GM23338 (cell line): ENCODE results near the gene ZFYVE26. TPM values are rescaled to one million over a fixed set of nuclear protein-coding genes. Genes with fewer than 3 reads are reported as not detected.

Experiments used
- ATAC-seq: fragments of 200-7000 bp; cut with Tn5 transposase; 3 replicates; pipeline ENCODE4 v1.9.1; 2020
- DNase-seq: peaks from one replicate; pipeline ENCODE4 v3.0.0-alpha.2; 2015; ENCODE audit warnings: low spot score
- H2AFZ ChIP-seq: fragments of 200-600 bp; sonication (generic); 2 replicates; pipeline ENCODE4 v1.8.0; 2016; ENCODE audit warnings: antibody characterized with exemption, mild to moderate bottlenecking, moderate library complexity
- H3F3A ChIP-seq: fragments of 200-600 bp; sonication (generic); replicated peaks from 2 replicates; pipeline ENCODE4 v1.8.0; 2017; ENCODE audit warnings: antibody characterized with exemption, mixed run types, low read depth
- H3K27ac ChIP-seq: fragments of 200-600 bp; sonication (generic); 2 replicates; pipeline ENCODE4 v1.6.1; 2016; ENCODE audit warnings: low read depth
- H3K27me3 ChIP-seq: fragments of 200-600 bp; sonication (generic); 2 replicates; pipeline ENCODE4 v1.8.0; 2016; ENCODE audit warnings: mild to moderate bottlenecking, mixed run types, moderate library complexity; ENCODE audit not compliant: insufficient read depth
- H3K36me3 ChIP-seq: fragments of 200-600 bp; sonication (generic); 2 replicates; pipeline ENCODE4 v1.8.0; 2016; ENCODE audit warnings: mild to moderate bottlenecking; ENCODE audit not compliant: insufficient read depth
- H3K4me1 ChIP-seq: fragments of 200-600 bp; sonication (generic); 2 replicates; pipeline ENCODE4 v1.8.0; 2016; ENCODE audit warnings: mild to moderate bottlenecking, moderate library complexity; ENCODE audit not compliant: insufficient read depth
- H3K4me2 ChIP-seq: fragments of 200-600 bp; sonication (generic); 2 replicates; pipeline ENCODE4 v1.7.1; 2017; ENCODE audit warnings: mixed run types
- H3K4me3 ChIP-seq: fragments of 200-600 bp; sonication (generic); 2 replicates; pipeline ENCODE4 v1.6.1; 2016; ENCODE audit warnings: mixed run types
- H3K79me2 ChIP-seq: fragments of 200-600 bp; sonication (generic); replicated peaks from 2 replicates; pipeline ENCODE4 v1.8.0; 2017; ENCODE audit warnings: mild to moderate bottlenecking; ENCODE audit not compliant: insufficient read depth
- H3K9me2 ChIP-seq: fragments of 200-600 bp; sonication (generic); 2 replicates; pipeline ENCODE4 v1.8.0; 2017; ENCODE audit not compliant: insufficient read depth
- H4K20me1 ChIP-seq: fragments of 200-600 bp; sonication (generic); replicated peaks from 2 replicates; pipeline ENCODE4 v1.8.0; 2017; ENCODE audit warnings: mild to moderate bottlenecking; ENCODE audit not compliant: insufficient read depth
- H3K27ac Mint-ChIP-seq: 2 replicates; pipeline ENCODE4 v1.8.0; 2020; ENCODE audit warnings: inconsistent platforms, mild to moderate bottlenecking, moderate library complexity, mixed read lengths
- H3K27me3 Mint-ChIP-seq: 3 replicates; pipeline ENCODE4 v1.8.0; 2022; ENCODE audit warnings: low read depth, mild to moderate bottlenecking, moderate library complexity, mixed read lengths, inconsistent platforms; ENCODE audit not compliant: insufficient read depth, poor library complexity
- H3K36me3 Mint-ChIP-seq: 3 replicates; pipeline ENCODE4 v1.8.0; 2021; ENCODE audit warnings: low read depth, mild to moderate bottlenecking, inconsistent platforms, moderate library complexity, mixed read lengths
- H3K4me1 Mint-ChIP-seq: 3 replicates; pipeline ENCODE4 v1.8.0; 2020; ENCODE audit warnings: mild to moderate bottlenecking, inconsistent platforms, mixed read lengths
- H3K4me3 Mint-ChIP-seq: 3 replicates; pipeline ENCODE4 v1.8.0; 2021; ENCODE audit warnings: moderate library complexity, mild to moderate bottlenecking, inconsistent platforms, mixed read lengths
- H3K9me3 Mint-ChIP-seq: 3 replicates; pipeline ENCODE4 v1.8.0; 2020; ENCODE audit warnings: moderate library complexity, mild to moderate bottlenecking, inconsistent platforms, mixed read lengths
- CREB1 ChIP-seq: fragments of 250-450 bp; sonication (Bioruptor Pico); IDR thresholded peaks from 2 replicates; pipeline ENCODE4 v1.5.0; 2020; ENCODE audit warnings: low read depth, mild to moderate bottlenecking, moderate library complexity
- CTCF ChIP-seq, 2 experiments: fragments of 200-600 bp in 1 of 2; sonication (generic) in 1 of 2; conservative IDR thresholded peaks; 2 replicates each; pipeline versions ENCODE4 v1.5.1 to v1.6.1; 2016 to 2017; ENCODE audit warnings: antibody characterized with exemption in 2 of 2, low read depth in 2 of 2, mild to moderate bottlenecking in 2 of 2, moderate library complexity in 1 of 2
- EZH2 ChIP-seq: fragments of 200-600 bp; sonication (generic); IDR thresholded peaks from one replicate; pipeline ENCODE4 v1.8.0; 2017; ENCODE audit warnings: antibody characterized with exemption, mild to moderate bottlenecking, low read depth; ENCODE audit not compliant: unreplicated experiment
- EZH2phosphoT487 ChIP-seq: fragments of 200-600 bp; sonication (generic); IDR thresholded peaks from one replicate; pipeline ENCODE4 v1.8.1; 2018; ENCODE audit warnings: antibody characterized with exemption; ENCODE audit not compliant: unreplicated experiment
- JUNB ChIP-seq: IDR thresholded peaks from one replicate; pipeline ENCODE4 v1.6.1; 2016; ENCODE audit warnings: antibody characterized with exemption; ENCODE audit not compliant: unreplicated experiment
- NANOG ChIP-seq: IDR thresholded peaks from 2 replicates; pipeline ENCODE4 v1.6.1; 2016; ENCODE audit warnings: antibody characterized with exemption, borderline replicate concordance
- POLR2AphosphoS5 ChIP-seq: IDR thresholded peaks from 2 replicates; pipeline ENCODE4 v1.6.1; 2016; ENCODE audit warnings: antibody characterized with exemption, low read depth
- REST ChIP-seq: IDR thresholded peaks from one replicate; pipeline ENCODE4 v1.6.1; 2018; ENCODE audit warnings: antibody characterized with exemption; ENCODE audit not compliant: unreplicated experiment
- ZNF114 ChIP-seq: fragments of 250-450 bp; sonication (Bioruptor Pico); IDR thresholded peaks from 2 replicates; pipeline ENCODE4 v1.5.0; 2020; ENCODE audit warnings: mild to moderate bottlenecking, moderate library complexity
- ZNF331 ChIP-seq: fragments of 250-450 bp; sonication (Bioruptor Pico); IDR thresholded peaks from 2 replicates; pipeline ENCODE4 v1.5.0; 2020; ENCODE audit warnings: low read depth, mild to moderate bottlenecking, moderate library complexity
- polyA plus RNA-seq: library from polyadenylated mRNA; unstranded; fragments of >200 nt; fragmentation: Nextera tagmentation; extraction: Ambion mirVana; gene quantifications from 2 replicates; pipeline ENCODE4 v1.2.1, GENCODE V29; 2016
- total RNA-seq: library from RNA; depleted of rRNA; stranded (reverse); fragments of >200 nt; shearing (Covaris generic); gene quantifications from 2 replicates; pipeline ENCODE4 v1.2.3, GENCODE V29; 2014
- TF ChIP-seq, protein P1 (sequence below): IDR thresholded peaks from 2 replicates; pipeline ENCODE4 v1.6.1; 2016; ENCODE audit warnings: antibody characterized with exemption

The ZFYVE26 gene
- total and polyA plus RNA-seq, 2 experiments from 2014 or later: 5.6 to 36.0 TPM

GRCh38 chr14:67837011-67837624, 20.7 kb upstream of the ZFYVE26 start:
- Histone ChIP-seq H3F3A (no peaks in the 10 kb centered on the region), H3K9me2 (no peaks in the 10 kb centered on the region), H3K4me1 (no peaks in the 10 kb centered on the region), H4K20me1 (no peaks in the 10 kb centered on the region), H3K4me3 (no peak overlapping the region), H3K36me3 (no peaks in the 10 kb centered on the region), H3K27ac (no peak overlapping the region), H3K79me2 (no peaks in the 10 kb centered on the region), H3K4me2 (no peak overlapping the region), H3K27me3 (no peaks in the 10 kb centered on the region), H2AFZ (no peak overlapping the region)
- no peaks in the 10 kb centered on the region for H3K27me3 Mint-ChIP-seq
- H3K27ac Mint-ChIP-seq: no peak overlapping the region
- H3K36me3 Mint-ChIP-seq: peaks cover 2% of the 10 kb centered on the region; the same call in 2 of the 3 replicates
- TF ChIP-seq ZNF114 (CRISPR knock-in tag) (no peak), CTCF (conservative IDR thresholded peaks at IDR 0.05; ENCODE audit: low read depth in 2 of 2) (peak; percentile 82 to 84), POLR2AphosphoS5 (no peak)
- no peaks in the 10 kb centered on the region for H3K4me1 Mint-ChIP-seq
- DNase-seq: peak; percentile 80
- no peak overlapping the region for H3K4me3 Mint-ChIP-seq
- H3K9me3 Mint-ChIP-seq: no peaks in the 10 kb centered on the region
- no peak for ATAC-seq

DNA sequence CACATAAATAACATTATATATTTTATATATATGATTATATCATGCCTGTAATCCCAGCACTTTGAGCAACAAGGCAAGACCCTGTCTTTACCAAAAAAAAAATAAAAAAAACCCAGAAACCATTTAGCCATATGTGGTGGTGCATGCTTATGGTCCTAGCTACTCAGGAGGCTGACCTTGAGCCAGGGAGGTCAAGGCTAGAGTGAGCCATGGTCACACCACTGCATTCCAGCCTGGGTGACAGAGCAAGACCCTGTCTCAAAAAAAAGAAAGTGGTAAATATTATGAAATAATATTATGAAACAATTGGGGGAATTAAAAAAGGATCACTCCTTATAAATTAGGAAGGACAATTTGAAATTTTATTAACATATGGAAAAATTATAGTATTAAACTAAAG, 19.2 kb upstream of the ZFYVE26 start:
- DNase-seq: no peak
- Histone ChIP-seq H2AFZ (no peak overlapping the region), H3K36me3 (no peaks in the 10 kb centered on the region), H3K4me1 (no peaks in the 10 kb centered on the region), H3K4me2 (no peak overlapping the region), H3K27ac (no peak overlapping the region), H3K27me3 (no peaks in the 10 kb centered on the region), H3F3A (no peaks in the 10 kb centered on the region), H3K9me2 (no peaks in the 10 kb centered on the region), H3K79me2 (no peaks in the 10 kb centered on the region), H3K4me3 (no peak overlapping the region), H4K20me1 (no peaks in the 10 kb centered on the region)
- Mint-ChIP-seq H3K9me3 (no peaks in the 10 kb centered on the region), H3K4me1 (no peaks in the 10 kb centered on the region), H3K4me3 (no peak overlapping the region), H3K36me3 (peaks cover 2% of the 10 kb centered on the region; the same call in 2 of the 3 replicates), H3K27me3 (no peaks in the 10 kb centered on the region), H3K27ac (no peak overlapping the region)
- ATAC-seq: no peak
- TF ChIP-seq, protein P1, sequence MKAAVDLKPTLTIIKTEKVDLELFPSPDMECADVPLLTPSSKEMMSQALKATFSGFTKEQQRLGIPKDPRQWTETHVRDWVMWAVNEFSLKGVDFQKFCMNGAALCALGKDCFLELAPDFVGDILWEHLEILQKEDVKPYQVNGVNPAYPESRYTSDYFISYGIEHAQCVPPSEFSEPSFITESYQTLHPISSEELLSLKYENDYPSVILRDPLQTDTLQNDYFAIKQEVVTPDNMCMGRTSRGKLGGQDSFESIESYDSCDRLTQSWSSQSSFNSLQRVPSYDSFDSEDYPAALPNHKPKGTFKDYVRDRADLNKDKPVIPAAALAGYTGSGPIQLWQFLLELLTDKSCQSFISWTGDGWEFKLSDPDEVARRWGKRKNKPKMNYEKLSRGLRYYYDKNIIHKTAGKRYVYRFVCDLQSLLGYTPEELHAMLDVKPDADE: no peak
- TF ChIP-seq ZNF114 (CRISPR knock-in tag) (no peak), REST (no peak), EZH2 (no peak), ZNF331 (CRISPR knock-in tag) (no peak), CREB1 (CRISPR knock-in tag) (no peak), EZH2phosphoT487 (no peak), CTCF (conservative IDR thresholded peaks at IDR 0.05; ENCODE audit: low read depth in 2 of 2) (no peak), POLR2AphosphoS5 (no peak), JUNB (no peak), NANOG (no peak)
